Suppressor macrophage treated with lipopolysaccharide for 4 hours (primary cell): Measurements from ENCODE around the gene CISTR.
"Not testable (repeated sequence)": the region's sequence is repeated elsewhere in the genome, so short reads cannot be mapped to it uniquely, and the experiment has no call there.

Experiments used
- DNase-seq: peaks from one replicate; pipeline ENCODE4 v3.0.0-alpha.2; 2020

The CISTR gene

GRCh38 chr12:53718567-53718966 is 33.2 kb downstream of the CISTR start:
- not testable (repeated sequence) for DNase-seq

- DNase-seq: no peak
Observed at GRCh38 chr12:53717319-53717718, 34.5 kb downstream of the CISTR start.

GRCh38 chr12:53714004-53714403 is 37.8 kb downstream of the CISTR start:
- DNase-seq: no peak

- no peak for DNase-seq
Observed at GRCh38 chr12:53713516-53713915, 38.3 kb downstream of the CISTR start.

GRCh38 chr12:53712059-53712643 is 39.6 kb downstream of the CISTR start:
- no peak for DNase-seq

- no peak for DNase-seq
Observed at GRCh38 chr12:53710091-53710490, 41.7 kb downstream of the CISTR start.

- no peak for DNase-seq
Observed at GRCh38 chr12:53709671-53710070, 42.1 kb downstream of the CISTR start.

- no peak for DNase-seq
Observed at GRCh38 chr12:53706080-53706479, 45.7 kb downstream of the CISTR start.

- no peak for DNase-seq
Observed at GRCh38 chr12:53703756-53704155, 48.0 kb downstream of the CISTR start.

- peak; percentile 75 for DNase-seq
Observed at GRCh38 chr12:53701518-53702264, 50.1 kb downstream of the CISTR start.

GRCh38 chr12:53700567-53700966 is 51.2 kb downstream of the CISTR start:
- DNase-seq: no peak

- DNase-seq: no peak
Observed at GRCh38 chr12:53699678-53700025, 52.1 kb downstream of the CISTR start.

- no peak for DNase-seq
Observed at GRCh38 chr12:53698948-53699677, 52.7 kb downstream of the CISTR start.

GRCh38 chr12:53696655-53697331 is 55.0 kb downstream of the CISTR start:
- DNase-seq: no peak
